Middle frontal gyrus (tissue), 1 donor: ENCODE results near the gene TSGA10.
"Not testable (repeated sequence)": the region's sequence is repeated elsewhere in the genome, so short reads cannot be mapped to it uniquely, and the experiment has no call there.

ENCODE experiments used
- DNase-seq: peaks from one replicate; pipeline ENCODE4 v3.0.0-alpha.2; 2015; ENCODE audit warnings: low spot score; ENCODE audit errors: extremely low spot score

TSGA10 gene

GRCh38 chr2:99079226-99079625 is 75.5 kb downstream of the TSGA10 start:
- DNase-seq = no peak

GRCh38 chr2:99072551-99072950 is 82.2 kb downstream of the TSGA10 start:
- DNase-seq = no peak

DNA sequence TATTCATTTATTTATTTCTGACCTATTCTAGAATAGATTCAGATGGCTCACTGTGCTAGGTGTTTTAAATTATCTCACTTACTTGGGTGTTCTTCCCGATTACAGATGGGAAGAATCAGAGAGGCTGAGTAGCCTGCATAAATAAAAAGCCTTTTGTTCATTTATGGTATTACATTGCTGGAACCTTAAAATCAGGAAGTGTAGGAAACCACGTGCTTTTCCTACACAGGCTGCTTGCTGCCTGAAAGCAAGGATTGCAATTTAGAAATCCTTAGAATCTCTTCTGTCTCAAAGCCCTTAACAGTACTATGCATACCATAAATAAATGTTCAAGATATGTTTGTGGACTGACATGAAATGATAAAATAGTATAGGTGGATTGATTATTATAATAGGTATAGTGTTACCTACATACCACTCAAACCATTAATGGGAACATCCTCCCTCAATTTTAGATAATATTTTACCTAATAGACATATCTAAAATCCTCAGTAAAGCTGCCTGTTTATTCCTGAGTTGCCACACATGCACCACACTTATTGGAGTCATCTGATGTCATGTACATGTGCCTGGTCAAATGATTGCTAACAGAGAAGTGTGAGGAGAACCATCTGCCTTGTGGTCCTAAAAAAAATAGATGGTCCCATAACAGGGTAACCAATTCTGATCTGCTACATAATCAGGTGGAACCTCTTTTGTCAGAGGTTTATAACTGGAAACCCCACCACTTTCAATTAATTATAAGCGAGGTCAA is 86.7 kb downstream of the TSGA10 start:
- DNase-seq = no peak

DNA sequence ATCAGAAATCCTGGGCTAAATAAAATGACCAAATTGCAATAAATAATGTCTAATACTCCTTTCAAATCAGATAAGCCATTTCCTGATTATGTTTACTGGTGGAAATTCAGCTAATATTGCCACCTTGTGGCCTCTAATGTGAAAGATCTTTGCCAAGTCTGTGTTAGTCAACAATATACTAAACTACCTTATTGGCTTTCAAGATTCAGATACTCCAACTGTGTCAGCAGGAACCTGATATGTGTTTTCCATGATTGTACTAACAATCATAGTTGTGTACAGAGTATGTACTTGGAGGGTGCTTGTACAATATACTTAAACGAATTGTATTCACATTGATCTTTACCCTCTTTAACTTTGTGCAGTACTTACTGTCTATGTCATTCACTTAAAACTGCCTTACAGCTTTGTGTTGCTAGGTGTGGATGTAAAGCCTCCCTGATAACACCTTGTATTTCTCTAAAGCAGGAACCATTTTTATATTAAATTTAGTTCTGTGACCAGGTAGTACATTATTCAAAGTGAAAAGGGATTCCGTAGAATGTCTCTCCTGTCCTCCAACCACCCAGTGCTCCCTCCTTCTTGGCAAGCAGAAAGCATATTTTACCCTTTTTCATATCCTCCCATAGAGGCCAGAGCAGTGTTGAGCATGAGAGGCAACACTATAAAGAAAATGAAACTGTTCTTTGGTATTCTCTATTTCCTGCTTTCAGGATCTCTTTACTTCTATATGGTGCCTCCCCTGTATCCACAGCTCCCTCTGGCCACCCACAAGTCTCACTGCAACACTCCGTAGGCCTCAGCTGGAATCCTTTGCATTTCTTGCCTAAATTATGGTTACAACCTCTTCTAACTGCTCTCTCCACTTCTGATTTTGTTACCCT is 88.4 kb downstream of the TSGA10 start:
- DNase-seq = peak; percentile 23

- not testable (repeated sequence) for DNase-seq
These were observed 105.6 kb downstream of the TSGA10 start for GRCh38 chr2:99049187-99049586.

- not testable (repeated sequence) for DNase-seq
These were observed 113.9 kb downstream of the TSGA10 start for GRCh38 chr2:99040736-99041300.

GRCh38 chr2:99035920-99036319 is 118.8 kb downstream of the TSGA10 start:
- DNase-seq = no peak

DNA sequence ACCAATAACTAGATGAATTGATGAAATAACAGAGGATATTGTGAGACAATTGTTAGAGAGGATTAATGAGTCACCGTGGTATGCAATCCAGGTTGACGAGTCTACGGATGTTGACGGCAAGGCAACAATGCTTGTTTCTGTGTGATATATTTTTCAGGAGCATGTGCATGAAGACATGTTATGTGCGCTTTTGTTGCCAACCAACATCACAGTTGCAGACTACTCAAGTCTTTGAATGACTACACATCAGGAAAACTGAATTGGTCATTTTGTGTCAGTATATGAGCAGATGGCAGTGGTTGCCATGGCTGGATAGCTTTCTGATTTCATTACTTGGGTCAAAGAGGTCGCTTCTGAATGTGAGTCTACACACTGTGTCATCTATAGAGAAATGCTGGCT is 122.0 kb downstream of the TSGA10 start:
- DNase-seq = no peak

GRCh38 chr2:99032001-99032400 is 122.7 kb downstream of the TSGA10 start:
- no peak for DNase-seq

- no peak for DNase-seq
These were observed 123.3 kb downstream of the TSGA10 start for GRCh38 chr2:99031481-99031880.

DNA sequence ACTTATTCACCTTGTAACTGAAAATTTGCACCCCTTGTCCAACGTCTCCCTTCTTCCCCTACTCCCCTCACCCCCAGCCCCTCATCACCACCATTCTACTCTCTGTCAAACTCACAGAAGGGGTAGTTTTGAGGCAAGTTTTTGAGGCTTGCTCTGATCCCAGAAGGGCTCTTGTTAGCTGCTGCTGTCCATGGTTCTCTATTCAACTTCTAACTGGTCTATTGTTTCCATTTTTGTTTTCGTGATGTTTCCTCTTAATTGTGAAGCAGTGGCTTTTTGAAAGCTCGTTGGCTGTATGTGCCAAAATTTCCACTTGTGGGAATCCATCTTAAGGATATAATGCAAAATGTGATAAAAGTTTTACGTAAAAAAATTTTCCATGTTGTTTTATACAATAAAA is 126.2 kb downstream of the TSGA10 start:
- DNase-seq = no peak

- no peak for DNase-seq
These were observed 126.9 kb downstream of the TSGA10 start for GRCh38 chr2:99027856-99028255.

GRCh38 chr2:99000708-99001107 is 154.0 kb downstream of the TSGA10 start:
- no peak for DNase-seq

GRCh38 chr2:98988695-98989094 is 166.0 kb downstream of the TSGA10 start:
- DNase-seq = not testable (repeated sequence)

GRCh38 chr2:98985905-98986666 is 168.7 kb downstream of the TSGA10 start:
- no peak for DNase-seq

DNA sequence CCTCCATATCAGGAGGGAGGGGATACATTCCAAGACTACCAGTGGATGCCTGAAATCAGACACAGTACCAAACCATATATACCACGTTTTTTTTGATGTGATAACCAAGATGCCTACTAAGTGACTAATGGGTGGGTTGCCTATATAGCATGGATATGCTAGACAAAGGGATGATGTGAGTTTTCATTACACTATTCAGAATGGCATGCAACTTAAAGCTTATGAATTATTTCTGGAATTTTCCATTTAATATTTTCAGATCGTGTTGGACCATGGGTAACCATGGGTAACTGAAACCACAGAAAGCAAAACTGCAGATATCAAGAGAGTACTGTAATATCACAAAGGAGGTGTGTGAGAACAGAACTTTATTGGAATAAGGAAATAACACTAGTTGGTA is 179.1 kb downstream of the TSGA10 start:
- no peak for DNase-seq

GRCh38 chr2:98972582-98973167 is 182.1 kb downstream of the TSGA10 start:
- no peak for DNase-seq

- no peak for DNase-seq
These were observed 194.8 kb downstream of the TSGA10 start for GRCh38 chr2:98959810-98960507.

DNA sequence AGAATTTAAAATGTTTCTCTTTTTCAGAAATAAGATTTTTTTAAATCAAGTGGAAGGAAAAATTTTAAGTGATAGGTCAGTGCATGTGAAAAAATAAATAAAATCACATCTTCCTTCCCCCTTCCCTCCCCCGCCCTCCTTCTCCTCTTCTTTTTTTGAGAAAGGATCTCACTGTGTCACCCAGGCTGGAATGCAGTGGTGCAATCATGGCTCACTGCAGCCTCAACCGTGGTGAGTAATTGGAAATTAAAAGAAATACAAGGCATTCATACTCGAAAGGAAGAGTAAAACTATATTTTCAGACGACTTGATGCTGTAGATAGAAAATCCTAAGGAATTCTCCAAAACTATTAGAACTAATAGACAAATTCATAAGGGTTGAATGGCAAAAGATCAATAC is 201.8 kb downstream of the TSGA10 start:
- no peak for DNase-seq

DNA sequence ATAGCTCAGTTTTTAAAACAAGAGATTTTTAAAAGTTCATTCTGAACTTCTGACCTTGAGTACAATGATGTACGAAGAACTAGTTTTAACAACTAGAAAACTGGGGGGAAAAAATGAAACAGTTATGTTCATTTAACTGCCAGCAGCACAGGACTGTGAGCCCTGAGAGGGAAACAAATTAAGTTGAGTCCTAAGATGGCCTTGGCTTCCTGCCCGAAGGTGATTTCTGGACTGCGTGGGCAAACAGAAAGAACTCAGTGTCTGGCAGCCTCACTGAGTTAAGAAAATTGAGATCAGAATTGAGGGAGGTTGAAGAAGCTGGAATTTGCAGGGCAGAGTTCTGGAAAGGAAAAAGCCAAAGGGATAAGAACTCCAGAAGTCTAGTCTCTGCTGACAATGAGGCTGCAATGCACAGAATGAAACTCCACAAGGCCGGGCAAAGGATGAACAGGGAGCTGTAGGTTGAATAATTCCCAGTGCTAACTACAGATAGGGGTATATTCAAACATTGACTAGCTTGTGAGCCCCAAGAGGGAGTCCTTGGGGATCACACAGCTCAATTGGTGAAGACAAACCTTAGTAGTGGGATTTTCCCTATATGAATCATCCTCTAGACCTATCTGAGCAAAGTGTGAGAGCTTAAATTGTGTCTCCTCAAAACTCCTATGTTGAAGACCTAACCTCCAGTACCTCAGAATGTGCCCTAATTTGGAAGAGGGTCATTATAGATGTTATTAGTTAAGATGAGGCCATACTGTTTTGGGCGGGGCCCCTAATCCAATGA is 205.6 kb downstream of the TSGA10 start:
- no peak for DNase-seq
